BLaER1 (cell line): Measurements from ENCODE around the gene BCL11A.
A peak's percentile ranks its signal among the peaks of the same experiment; 100 is the strongest.

Experiments used
- H3K27ac ChIP-seq: shearing (Covaris generic); formaldehyde crosslinking; 2 replicates; pipeline ENCODE4 v1.8.1; 2022
- H3K27me3 ChIP-seq: shearing (Covaris generic); formaldehyde crosslinking; 2 replicates; pipeline ENCODE4 v1.8.1; 2022
- H3K36me3 ChIP-seq: shearing (Covaris generic); formaldehyde crosslinking; 2 replicates; pipeline ENCODE4 v1.8.1; 2022
- H3K4me1 ChIP-seq: shearing (Covaris generic); formaldehyde crosslinking; 2 replicates; pipeline ENCODE4 v1.8.1; 2022
- H3K4me2 ChIP-seq: shearing (Covaris generic); formaldehyde crosslinking; 2 replicates; pipeline ENCODE4 v1.8.1; 2022
- H3K4me3 ChIP-seq: shearing (Covaris generic); formaldehyde crosslinking; 2 replicates; pipeline ENCODE4 v1.8.1; 2022
- H3K9ac ChIP-seq: shearing (Covaris generic); formaldehyde crosslinking; 2 replicates; pipeline ENCODE4 v1.8.1; 2022
- H3K9me3 ChIP-seq: shearing (Covaris generic); formaldehyde crosslinking; 2 replicates; pipeline ENCODE4 v1.8.1; 2022
- H4K20me1 ChIP-seq: shearing (Covaris generic); formaldehyde crosslinking; 2 replicates; pipeline ENCODE4 v1.8.1; 2022
- Cebpa-rat ChIP-seq: shearing (Covaris generic); IDR thresholded peaks from 2 replicates; pipeline ENCODE4 v1.8.1; 2022

The BCL11A gene

DNA sequence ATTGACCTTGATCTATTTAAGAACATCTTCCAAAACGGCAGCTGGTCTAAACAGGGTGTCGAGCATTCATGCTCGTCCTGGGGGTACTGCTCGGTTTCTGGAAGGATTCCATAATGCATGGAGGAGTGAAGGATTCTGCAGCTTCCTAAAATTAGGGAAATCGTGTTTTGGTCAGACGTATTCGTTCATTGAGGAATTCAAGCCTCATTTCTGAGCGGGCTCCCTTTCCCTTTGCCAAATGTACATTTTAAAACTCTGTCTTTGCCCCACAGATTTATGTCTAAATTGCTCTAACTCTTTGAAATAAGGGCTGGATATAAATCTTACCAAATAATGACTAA lies 144.0 kb downstream of the BCL11A start:
- peaks cover 90% of the 10 kb centered on the region for H3K4me1 ChIP-seq
- no peaks in the 10 kb centered on the region for H3K27me3 ChIP-seq
- no peak overlapping the region for H3K4me3 ChIP-seq
- H3K9ac ChIP-seq: no peak overlapping the region
- H4K20me1 ChIP-seq: no peaks in the 10 kb centered on the region
- H3K9me3 ChIP-seq: peaks cover under 1% of the 10 kb centered on the region; the same call in 1 of the 2 replicates
- no peak overlapping the region for H3K27ac ChIP-seq
- peak overlapping the region; percentile 81 for H3K4me2 ChIP-seq
- H3K36me3 ChIP-seq: no peaks in the 10 kb centered on the region
- TF ChIP-seq Cebpa-rat: no peak

GRCh38 chr2:60408811-60409530 lies 144.5 kb downstream of the BCL11A start:
- no peak overlapping the region for H3K9ac ChIP-seq
- 0 out of 2 replicates have a peak overlapping the region, but pooled peaks have one; percentile 81 for H3K4me2 ChIP-seq
- no peaks in the 10 kb centered on the region for H3K27me3 ChIP-seq
- H3K4me1 ChIP-seq: peaks cover 90% of the 10 kb centered on the region
- no peaks in the 10 kb centered on the region for H3K36me3 ChIP-seq
- H4K20me1 ChIP-seq: no peaks in the 10 kb centered on the region
- TF ChIP-seq Cebpa-rat: no peak
- no peaks in the 10 kb centered on the region for H3K9me3 ChIP-seq
- H3K27ac ChIP-seq: no peak overlapping the region
- H3K4me3 ChIP-seq: no peak overlapping the region

DNA sequence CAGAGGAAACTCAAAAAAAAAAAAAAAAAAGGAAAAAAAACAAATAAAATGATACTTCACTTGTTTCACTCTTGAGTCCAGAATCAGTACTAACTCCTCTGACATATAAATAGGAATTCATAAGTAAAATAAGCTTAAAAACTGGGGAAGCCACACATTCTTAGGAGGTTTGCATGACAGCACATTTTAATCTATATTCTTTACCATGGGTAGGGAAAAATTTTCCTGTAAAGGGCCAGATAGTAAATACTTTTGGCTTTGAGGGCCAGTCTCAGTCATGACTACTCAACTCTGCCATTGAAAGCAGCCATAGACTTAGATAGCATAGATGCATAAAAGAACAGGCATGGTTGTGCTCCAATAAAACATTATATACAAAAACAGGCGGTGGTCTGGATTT lies 145.2 kb downstream of the BCL11A start:
- Histone ChIP-seq H3K27ac (no peak overlapping the region), H3K4me3 (no peak overlapping the region), H3K9me3 (no peaks in the 10 kb centered on the region), H3K9ac (no peak overlapping the region), H4K20me1 (no peaks in the 10 kb centered on the region), H3K4me2 (no peak overlapping the region), H3K36me3 (no peaks in the 10 kb centered on the region), H3K4me1 (peaks cover 85% of the 10 kb centered on the region), H3K27me3 (no peaks in the 10 kb centered on the region)
- no peak for TF ChIP-seq Cebpa-rat

GRCh38 chr2:60407398-60407797 lies 146.1 kb downstream of the BCL11A start:
- H3K4me2 ChIP-seq: peak overlapping the region; percentile 47
- no peaks in the 10 kb centered on the region for H3K36me3 ChIP-seq
- H3K27me3 ChIP-seq: no peaks in the 10 kb centered on the region
- no peak for TF ChIP-seq Cebpa-rat
- no peak overlapping the region for H3K9ac ChIP-seq
- H3K4me1 ChIP-seq: peaks cover 85% of the 10 kb centered on the region
- H3K4me3 ChIP-seq: no peak overlapping the region
- H3K27ac ChIP-seq: no peak overlapping the region
- H4K20me1 ChIP-seq: no peaks in the 10 kb centered on the region
- no peaks in the 10 kb centered on the region for H3K9me3 ChIP-seq

- Histone ChIP-seq H3K36me3 (no peaks in the 10 kb centered on the region), H3K4me2 (peak overlapping the region; percentile 47), H3K4me3 (no peak overlapping the region), H3K9ac (0 out of 2 replicates have a peak overlapping the region, but pooled peaks have one; percentile 2), H3K9me3 (no peaks in the 10 kb centered on the region), H3K27ac (peak overlapping the region; percentile 12; the same call in 1 of the 2 replicates), H3K4me1 (peaks cover 85% of the 10 kb centered on the region), H3K27me3 (no peaks in the 10 kb centered on the region), H4K20me1 (no peaks in the 10 kb centered on the region)
- TF ChIP-seq Cebpa-rat: no peak
These were observed 147.3 kb downstream of the BCL11A start for GRCh38 chr2:60406192-60406591.

GRCh38 chr2:60405271-60405919 lies 148.1 kb downstream of the BCL11A start:
- H3K4me3 ChIP-seq: no peak overlapping the region
- TF ChIP-seq Cebpa-rat: no peak
- H3K4me2 ChIP-seq: peak overlapping the region; percentile 47
- H4K20me1 ChIP-seq: no peaks in the 10 kb centered on the region
- H3K9me3 ChIP-seq: no peaks in the 10 kb centered on the region
- H3K27ac ChIP-seq: peak overlapping the region; percentile 12; the same call in 1 of the 2 replicates
- no peaks in the 10 kb centered on the region for H3K27me3 ChIP-seq
- peaks cover 85% of the 10 kb centered on the region for H3K4me1 ChIP-seq
- H3K9ac ChIP-seq: peak overlapping the region; percentile 2; the same call in 1 of the 2 replicates
- H3K36me3 ChIP-seq: no peaks in the 10 kb centered on the region
